ENCODE results near the gene EIF3L.

Gene EIF3L

GRCh38 chr22:37916311-37916710 lies 67.1 kb downstream of the EIF3L start:
- TF ChIP-seq CTCF (IDR thresholded peaks at IDR 0.05): no peak
- intact Hi-C loops (cut with DNase I; ENCODE audit: low total_unique reads): no loop called here
- Histone ChIP-seq H3K4me1 (peaks cover 0 to 7% (median 6%) of the 10 kb centered on the region in 4 donors), H3K9me3 (no peaks in the 10 kb centered on the region), H3K27me3 (no peaks in the 10 kb centered on the region), H3K4me3 (no peak overlapping the region), H3K36me3 (peaks cover 50 to 95% (median 73%) of the 10 kb centered on the region in 3 donors), H3K27ac (no peak overlapping the region)
- no peak for DNase-seq

GRCh38 chr22:37917874-37918548 lies 68.8 kb downstream of the EIF3L start:
- H3K36me3 ChIP-seq: peaks cover 52 to 97% (median 77%) of the 10 kb centered on the region in 3 donors
- no peak for DNase-seq
- no peak overlapping the region for H3K27ac ChIP-seq
- no peaks in the 10 kb centered on the region for H3K4me1 ChIP-seq
- H3K9me3 ChIP-seq: no peaks in the 10 kb centered on the region
- H3K4me3 ChIP-seq: no peak overlapping the region
- intact Hi-C loops (cut with DNase I; ENCODE audit: low total_unique reads): no loop called here
- TF ChIP-seq CTCF (IDR thresholded peaks at IDR 0.05): no peak
- no peaks in the 10 kb centered on the region for H3K27me3 ChIP-seq

GRCh38 chr22:37918580-37919270 lies 69.5 kb downstream of the EIF3L start:
- peaks cover 59 to 97% (median 76%) of the 10 kb centered on the region in 3 donors for H3K36me3 ChIP-seq
- DNase-seq: no peak
- no peak overlapping the region for H3K27ac ChIP-seq

GRCh38 chr22:37920126-37920525 lies 70.9 kb downstream of the EIF3L start:
- H3K36me3 ChIP-seq: peaks cover 54 to 97% (median 78%) of the 10 kb centered on the region in 3 donors
- intact Hi-C loops (cut with DNase I; ENCODE audit: low total_unique reads): no loop called here
- TF ChIP-seq CTCF (IDR thresholded peaks at IDR 0.05): no peak
- DNase-seq: no peak
- no peak overlapping the region for H3K4me3 ChIP-seq
- H3K27ac ChIP-seq: no peak overlapping the region
- H3K4me1 ChIP-seq: no peaks in the 10 kb centered on the region
- no peaks in the 10 kb centered on the region for H3K9me3 ChIP-seq
- no peaks in the 10 kb centered on the region for H3K27me3 ChIP-seq

More at GRCh38 chr22:37918580-37919270, 69.5 kb downstream of the EIF3L start:
- intact Hi-C loops (cut with DNase I; ENCODE audit: low total_unique reads): no loop called here
- Histone ChIP-seq H3K9me3 (no peaks in the 10 kb centered on the region), H3K4me3 (no peak overlapping the region), H3K4me1 (no peaks in the 10 kb centered on the region), H3K27me3 (no peaks in the 10 kb centered on the region)
- no peak for TF ChIP-seq CTCF (IDR thresholded peaks at IDR 0.05)

GRCh38 chr22:37922191-37922590 lies 73.0 kb downstream of the EIF3L start:
- DNase-seq: no peak
- intact Hi-C loops (cut with DNase I; ENCODE audit: low total_unique reads): no loop called here
- Histone ChIP-seq H3K27me3 (no peaks in the 10 kb centered on the region), H3K4me1 (no peaks in the 10 kb centered on the region), H3K9me3 (no peaks in the 10 kb centered on the region), H3K4me3 (no peak overlapping the region), H3K36me3 (peaks cover 51 to 97% (median 78%) of the 10 kb centered on the region in 3 donors), H3K27ac (no peak overlapping the region)
- no peak for TF ChIP-seq CTCF (IDR thresholded peaks at IDR 0.05)
